K562 (cell line): ENCODE measurements around the gene ALPP. TPM values are rescaled to one million over a fixed set of nuclear protein-coding genes. Genes with fewer than 3 reads are reported as not detected.

ENCODE experiments used
- CXXC5 ChIP-seq: fragments of 250-450 bp; sonication (Bioruptor Pico); IDR thresholded peaks from 2 replicates; pipeline ENCODE4 v1.8.0; 2022; ENCODE audit warnings: inconsistent platforms, mild to moderate bottlenecking, moderate library complexity
- NFIX ChIP-seq: fragments of 250-450 bp; sonication (Bioruptor Pico); IDR thresholded peaks from 2 replicates; pipeline ENCODE4 v1.4.0; 2020; ENCODE audit warnings: low read depth, mild to moderate bottlenecking, moderate library complexity
- polyA plus RNA-seq, 8 experiments: library from polyadenylated mRNA; depleted of rRNA in 4 of 8; stranded (reverse) in 5 of 8; unstranded in 3 of 8; fragments of >200 nt; fragmentation: Nextera tagmentation in 2 of 8; fragmentation: Illumina TruSeq in 1 of 8; extraction: Ambion mirVana in 2 of 8; extraction: Trizol in 1 of 8; gene quantifications; 2 replicates each; pipeline versions ENCODE4 v1.2.1 to v1.2.3, GENCODE V29; 2011 to 2014; ENCODE audit warnings: inconsistent platforms in 1 of 8, missing spikeins in 1 of 8
- total RNA-seq, 7 experiments: library from RNA; depleted of rRNA in 6 of 7; stranded (reverse); fragments of >200 nt in 6 of 7; fragmentation: Illumina TruSeq in 2 of 7; extraction: Trizol in 2 of 7; gene quantifications; 2 replicates each; pipeline versions ENCODE4 v1.2.1 to v1.2.3, GENCODE V29; 2011 to 2021; ENCODE audit warnings: low replicate concordance in 1 of 7
- TF ChIP-seq, protein P1 (sequence below): fragments of 450-650 bp; IDR thresholded peaks from 2 replicates; pipeline ENCODE4 v1.6.1; 2018; ENCODE audit not compliant: partially characterized antibody
- TF ChIP-seq, protein P2 (sequence below), 2 experiments: fragments of 450-650 bp in 1 of 2; sonication (generic) in 1 of 2; formaldehyde crosslinking in 1 of 2; IDR thresholded peaks; 2 replicates each; pipeline versions ENCODE4 v1.7.1 to v1.9.0; 2016 to 2022; ENCODE audit warnings: inconsistent platforms in 1 of 2, mild to moderate bottlenecking in 1 of 2, missing genetic modification reagents in 1 of 2

ALPP gene
- total and polyA plus RNA-seq, 9 of the 15 experiments (the other 6 are each of a cell fraction or from before 2014, with no cell fraction given) = 0.03 TPM; not detected in 8

DNA sequence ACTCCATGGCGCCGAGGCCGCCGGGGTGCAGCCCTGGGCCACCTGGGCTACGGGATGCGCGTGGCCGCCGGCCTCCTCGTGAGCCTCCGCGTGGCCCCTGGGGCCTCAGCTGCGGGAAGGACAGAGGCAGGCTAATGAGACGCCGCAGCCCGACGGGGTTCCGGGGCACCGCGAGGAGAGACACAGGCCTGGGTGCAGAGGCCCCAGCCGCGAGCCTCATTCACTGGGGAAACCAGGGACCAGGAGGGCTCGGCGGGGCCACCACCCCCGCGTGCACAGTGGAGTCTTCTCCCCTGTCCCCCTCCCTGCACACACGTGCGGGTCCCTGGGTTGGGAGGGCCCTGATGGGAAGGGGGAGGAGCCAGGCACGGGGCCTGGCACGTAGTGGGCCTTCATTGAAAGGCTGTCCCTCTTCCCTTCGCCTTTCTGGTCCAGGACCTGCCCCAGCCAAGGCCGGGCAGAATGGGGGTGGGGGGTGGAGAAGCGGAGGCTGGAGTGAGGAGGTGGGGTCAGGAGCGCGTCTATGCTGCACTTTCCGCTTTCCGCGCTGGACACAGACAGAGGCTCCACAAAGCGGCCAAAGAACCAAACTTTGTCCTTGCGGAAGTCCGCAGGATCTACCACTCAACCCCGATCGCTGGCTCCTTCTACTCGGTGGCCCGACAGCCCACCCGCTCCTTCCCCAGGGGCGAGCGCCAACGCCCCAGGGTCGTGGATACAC is 9.1 kb downstream of the ALPP start (continued):
- TF ChIP-seq, protein P1, sequence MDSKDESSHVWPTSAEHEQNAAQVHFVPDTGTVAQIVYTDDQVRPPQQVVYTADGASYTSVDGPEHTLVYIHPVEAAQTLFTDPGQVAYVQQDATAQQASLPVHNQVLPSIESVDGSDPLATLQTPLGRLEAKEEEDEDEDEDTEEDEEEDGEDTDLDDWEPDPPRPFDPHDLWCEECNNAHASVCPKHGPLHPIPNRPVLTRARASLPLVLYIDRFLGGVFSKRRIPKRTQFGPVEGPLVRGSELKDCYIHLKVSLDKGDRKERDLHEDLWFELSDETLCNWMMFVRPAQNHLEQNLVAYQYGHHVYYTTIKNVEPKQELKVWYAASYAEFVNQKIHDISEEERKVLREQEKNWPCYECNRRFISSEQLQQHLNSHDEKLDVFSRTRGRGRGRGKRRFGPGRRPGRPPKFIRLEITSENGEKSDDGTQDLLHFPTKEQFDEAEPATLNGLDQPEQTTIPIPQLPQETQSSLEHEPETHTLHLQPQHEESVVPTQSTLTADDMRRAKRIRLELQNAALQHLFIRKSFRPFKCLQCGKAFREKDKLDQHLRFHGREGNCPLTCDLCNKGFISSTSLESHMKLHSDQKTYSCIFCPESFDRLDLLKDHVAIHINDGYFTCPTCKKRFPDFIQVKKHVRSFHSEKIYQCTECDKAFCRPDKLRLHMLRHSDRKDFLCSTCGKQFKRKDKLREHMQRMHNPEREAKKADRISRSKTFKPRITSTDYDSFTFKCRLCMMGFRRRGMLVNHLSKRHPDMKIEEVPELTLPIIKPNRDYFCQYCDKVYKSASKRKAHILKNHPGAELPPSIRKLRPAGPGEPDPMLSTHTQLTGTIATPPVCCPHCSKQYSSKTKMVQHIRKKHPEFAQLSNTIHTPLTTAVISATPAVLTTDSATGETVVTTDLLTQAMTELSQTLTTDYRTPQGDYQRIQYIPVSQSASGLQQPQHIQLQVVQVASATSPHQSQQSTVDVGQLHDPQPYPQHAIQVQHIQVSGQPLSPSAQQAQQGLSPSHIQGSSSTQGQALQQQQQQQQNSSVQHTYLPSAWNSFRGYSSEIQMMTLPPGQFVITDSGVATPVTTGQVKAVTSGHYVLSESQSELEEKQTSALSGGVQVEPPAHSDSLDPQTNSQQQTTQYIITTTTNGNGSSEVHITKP = no peak
- TF ChIP-seq, protein P2, sequence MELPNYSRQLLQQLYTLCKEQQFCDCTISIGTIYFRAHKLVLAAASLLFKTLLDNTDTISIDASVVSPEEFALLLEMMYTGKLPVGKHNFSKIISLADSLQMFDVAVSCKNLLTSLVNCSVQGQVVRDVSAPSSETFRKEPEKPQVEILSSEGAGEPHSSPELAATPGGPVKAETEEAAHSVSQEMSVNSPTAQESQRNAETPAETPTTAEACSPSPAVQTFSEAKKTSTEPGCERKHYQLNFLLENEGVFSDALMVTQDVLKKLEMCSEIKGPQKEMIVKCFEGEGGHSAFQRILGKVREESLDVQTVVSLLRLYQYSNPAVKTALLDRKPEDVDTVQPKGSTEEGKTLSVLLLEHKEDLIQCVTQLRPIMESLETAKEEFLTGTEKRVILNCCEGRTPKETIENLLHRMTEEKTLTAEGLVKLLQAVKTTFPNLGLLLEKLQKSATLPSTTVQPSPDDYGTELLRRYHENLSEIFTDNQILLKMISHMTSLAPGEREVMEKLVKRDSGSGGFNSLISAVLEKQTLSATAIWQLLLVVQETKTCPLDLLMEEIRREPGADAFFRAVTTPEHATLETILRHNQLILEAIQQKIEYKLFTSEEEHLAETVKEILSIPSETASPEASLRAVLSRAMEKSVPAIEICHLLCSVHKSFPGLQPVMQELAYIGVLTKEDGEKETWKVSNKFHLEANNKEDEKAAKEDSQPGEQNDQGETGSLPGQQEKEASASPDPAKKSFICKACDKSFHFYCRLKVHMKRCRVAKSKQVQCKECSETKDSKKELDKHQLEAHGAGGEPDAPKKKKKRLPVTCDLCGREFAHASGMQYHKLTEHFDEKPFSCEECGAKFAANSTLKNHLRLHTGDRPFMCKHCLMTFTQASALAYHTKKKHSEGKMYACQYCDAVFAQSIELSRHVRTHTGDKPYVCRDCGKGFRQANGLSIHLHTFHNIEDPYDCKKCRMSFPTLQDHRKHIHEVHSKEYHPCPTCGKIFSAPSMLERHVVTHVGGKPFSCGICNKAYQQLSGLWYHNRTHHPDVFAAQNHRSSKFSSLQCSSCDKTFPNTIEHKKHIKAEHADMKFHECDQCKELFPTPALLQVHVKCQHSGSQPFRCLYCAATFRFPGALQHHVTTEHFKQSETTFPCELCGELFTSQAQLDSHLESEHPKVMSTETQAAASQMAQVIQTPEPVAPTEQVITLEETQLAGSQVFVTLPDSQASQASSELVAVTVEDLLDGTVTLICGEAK (IDR thresholded peaks at IDR 0.05) = no peak
- TF ChIP-seq, protein P2 (CRISPR knock-in tag; IDR thresholded peaks at IDR 0.05) = no peak
- TF ChIP-seq NFIX (CRISPR knock-in tag) (no peak), CXXC5 (no peak)
